SH-SY5Y (cell line): Measurements from ENCODE around the gene PIR.
A peak's percentile ranks its signal among the peaks of the same experiment; 100 is the strongest.

ENCODE experiments used
- GATA2 ChIP-seq: IDR thresholded peaks from 2 replicates; pipeline ENCODE4 v1.6.1; 2011; ENCODE audit warnings: mild to moderate bottlenecking, low read depth, low read length
- GATA3 ChIP-seq: IDR thresholded peaks from 2 replicates; pipeline ENCODE4 v1.6.1; 2011; ENCODE audit warnings: low read depth, mild to moderate bottlenecking, low read length, moderate library complexity

GRCh38 chrX:15404401-15405096 lies 88.6 kb downstream of the PIR start:
- TF ChIP-seq GATA2 (no peak; the same call in 1 of the 2 replicates), GATA3 (0 out of 2 replicates have a peak, but pooled peaks have one; percentile 11)
